ENCODE results near the gene KBTBD2.
A peak's percentile ranks its signal among the peaks of the same experiment; 100 is the strongest.

KBTBD2 gene

GRCh38 chr7:32887395-32887794, 4.2 kb downstream of the KBTBD2 start (continued):
- no peak for TF ChIP-seq TSHZ2 (CRISPR knock-in tag; IDR thresholded peaks at IDR 0.05)
- TF ChIP-seq PATZ1 (CRISPR knock-in tag; IDR thresholded peaks at IDR 0.05; ENCODE audit: borderline replicate concordance), result no peak
- no peak for TF ChIP-seq TOX (CRISPR knock-in tag; IDR thresholded peaks at IDR 0.05; ENCODE audit: borderline replicate concordance)

GRCh38 chr7:32881074-32881982, 10.2 kb downstream of the KBTBD2 start:
- peak; percentile 73 for ATAC-seq
- TF ChIP-seq PPARA (CRISPR knock-in tag; IDR thresholded peaks at IDR 0.05; ENCODE audit: borderline replicate concordance) (no peak), ZC3H10 (CRISPR knock-in tag; IDR thresholded peaks at IDR 0.05) (no peak), POU6F1 (CRISPR knock-in tag; IDR thresholded peaks at IDR 0.05; ENCODE audit: borderline replicate concordance, low read depth) (0 out of 2 replicates have a peak, but pooled peaks have one; percentile 44), ZNF565 (CRISPR knock-in tag; conservative IDR thresholded peaks at IDR 0.05; ENCODE audit: low read depth) (no peak), ARNTL (CRISPR knock-in tag; IDR thresholded peaks at IDR 0.05; ENCODE audit: borderline replicate concordance, low read depth) (no peak), ISL1 (CRISPR knock-in tag; IDR thresholded peaks at IDR 0.05) (peak; percentile 37; the same call in 1 of the 2 replicates)

- no peak for ATAC-seq
- no peak for TF ChIP-seq CSRNP3 (CRISPR knock-in tag; IDR thresholded peaks at IDR 0.05)
- TF ChIP-seq ZNF565 (CRISPR knock-in tag; conservative IDR thresholded peaks at IDR 0.05; ENCODE audit: low read depth), result no peak
- no peak for TF ChIP-seq TOX (CRISPR knock-in tag; IDR thresholded peaks at IDR 0.05; ENCODE audit: borderline replicate concordance)
- TF ChIP-seq PPARA (CRISPR knock-in tag; IDR thresholded peaks at IDR 0.05; ENCODE audit: borderline replicate concordance), result no peak
- TF ChIP-seq ZC3H10 (CRISPR knock-in tag; IDR thresholded peaks at IDR 0.05), result no peak
- TF ChIP-seq RARB (CRISPR knock-in tag; IDR thresholded peaks at IDR 0.05), result no peak
- TF ChIP-seq TSHZ2 (CRISPR knock-in tag; IDR thresholded peaks at IDR 0.05), result no peak
- TF ChIP-seq POU6F1 (CRISPR knock-in tag; IDR thresholded peaks at IDR 0.05; ENCODE audit: borderline replicate concordance, low read depth), result no peak
- TF ChIP-seq TCF4 (CRISPR knock-in tag; IDR thresholded peaks at IDR 0.05; ENCODE audit: borderline replicate concordance), result no peak
- TF ChIP-seq SNAI2 (CRISPR knock-in tag; IDR thresholded peaks at IDR 0.05), result no peak
- no peak for TF ChIP-seq PATZ1 (CRISPR knock-in tag; IDR thresholded peaks at IDR 0.05; ENCODE audit: borderline replicate concordance)
- TF ChIP-seq ZFP30 (CRISPR knock-in tag; IDR thresholded peaks at IDR 0.05), result no peak
- TF ChIP-seq ESRRG (CRISPR knock-in tag; IDR thresholded peaks at IDR 0.05), result no peak
- no peak for TF ChIP-seq CSDC2 (CRISPR knock-in tag; IDR thresholded peaks at IDR 0.05)
- TF ChIP-seq CREB5 (CRISPR knock-in tag; IDR thresholded peaks at IDR 0.05; ENCODE audit: low read depth), result no peak
- no peak for TF ChIP-seq GLIS3 (CRISPR knock-in tag; IDR thresholded peaks at IDR 0.05)
- TF ChIP-seq ZNF70 (CRISPR knock-in tag; IDR thresholded peaks at IDR 0.05), result no peak
These were observed 12.1 kb downstream of the KBTBD2 start for GRCh38 chr7:32879460-32879859.
